IPS-NIHi7 (cell line): ENCODE measurements around the gene MAN1B1.

Experiments
- DNase-seq: peaks from one replicate; pipeline ENCODE4 v3.0.0; 2012; ENCODE audit warnings: mixed read lengths; ENCODE audit errors: extremely low spot score

MAN1B1 gene

GRCh38 chr9:137084526-137084925, 2.3 kb upstream of the MAN1B1 start:
- no peak for DNase-seq

GRCh38 chr9:137085920-137086530, 760 bp upstream of the MAN1B1 start:
- no peak for DNase-seq

- DNase-seq = no peak
Observed at GRCh38 chr9:137087409-137087925, 682 bp downstream of the MAN1B1 start.

GRCh38 chr9:137088121-137088520, 1.3 kb downstream of the MAN1B1 start:
- no peak for DNase-seq

GRCh38 chr9:137089232-137089947, 2.6 kb downstream of the MAN1B1 start:
- DNase-seq = no peak

- no peak for DNase-seq
Observed at GRCh38 chr9:137095664-137096517, 9.1 kb downstream of the MAN1B1 start.

- no peak for DNase-seq
Observed at GRCh38 chr9:137096785-137097546, 10.2 kb downstream of the MAN1B1 start.

- DNase-seq = no peak
Observed at GRCh38 chr9:137097761-137098462, 11.1 kb downstream of the MAN1B1 start.

- DNase-seq = no peak
Observed at GRCh38 chr9:137099231-137099630, 12.4 kb downstream of the MAN1B1 start.

- no peak for DNase-seq
Observed at GRCh38 chr9:137103206-137103999, 16.6 kb downstream of the MAN1B1 start.

GRCh38 chr9:137105814-137106661, 19.3 kb downstream of the MAN1B1 start:
- DNase-seq = no peak

GRCh38 chr9:137106662-137107250, 20.0 kb downstream of the MAN1B1 start:
- DNase-seq = no peak

GRCh38 chr9:137107312-137107921, 20.6 kb downstream of the MAN1B1 start:
- DNase-seq = no peak

GRCh38 chr9:137107982-137108381, 21.2 kb downstream of the MAN1B1 start:
- DNase-seq = no peak

GRCh38 chr9:137108608-137109249, 21.9 kb downstream of the MAN1B1 start:
- DNase-seq = no peak

GRCh38 chr9:137109250-137110146, 22.7 kb downstream of the MAN1B1 start:
- DNase-seq = no peak
